Activated CD4-positive, alpha-beta T cell treated with anti-CD3 and anti-CD28 coated beads, Interleukin-2, Interleukin-4, amounts not matched to agents 100 ng/mL and 50 ng/mL, durations not matched to agents 16 hours and 8 hours (primary cell): ENCODE measurements around the gene EVA1C.
"Not testable (repeated sequence)": the region's sequence is repeated elsewhere in the genome, so short reads cannot be mapped to it uniquely, and the experiment has no call there.

ENCODE experiments used
- DNase-seq: peaks from one replicate; pipeline ENCODE4 v3.0.0-alpha.2; 2020; ENCODE audit warnings: low spot score

EVA1C gene

DNA sequence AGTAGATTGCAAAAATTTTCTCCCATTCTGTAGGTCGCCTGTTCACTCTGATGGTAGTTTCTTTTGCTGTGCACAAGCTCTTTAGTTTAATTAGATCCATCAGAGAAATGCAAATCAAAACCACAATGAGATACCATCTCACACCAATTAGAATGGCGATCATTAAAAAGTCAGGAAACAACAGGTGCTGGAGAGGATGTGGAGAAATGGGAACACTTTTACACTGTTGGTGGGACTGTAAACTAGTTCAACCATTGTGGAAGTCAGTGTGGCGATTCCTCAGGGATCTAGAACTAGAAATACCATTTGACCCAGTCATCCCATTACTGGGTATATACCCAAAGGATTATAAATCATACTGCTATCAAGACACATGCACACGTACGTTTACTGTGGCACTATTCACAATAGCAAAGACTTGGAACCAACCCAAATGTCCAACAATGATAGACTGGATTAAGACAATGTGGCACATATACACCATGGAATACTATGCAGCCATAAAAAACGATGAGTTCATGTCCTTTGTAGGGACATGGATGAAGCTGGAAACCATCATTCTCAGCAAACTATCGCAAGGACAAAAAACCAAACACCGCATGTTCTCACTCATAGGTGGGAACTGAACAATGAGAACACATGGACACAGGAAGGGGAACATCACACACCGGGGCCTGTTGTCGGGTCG is 21.8 kb upstream of the EVA1C start:
- not testable (repeated sequence) for DNase-seq

DNA sequence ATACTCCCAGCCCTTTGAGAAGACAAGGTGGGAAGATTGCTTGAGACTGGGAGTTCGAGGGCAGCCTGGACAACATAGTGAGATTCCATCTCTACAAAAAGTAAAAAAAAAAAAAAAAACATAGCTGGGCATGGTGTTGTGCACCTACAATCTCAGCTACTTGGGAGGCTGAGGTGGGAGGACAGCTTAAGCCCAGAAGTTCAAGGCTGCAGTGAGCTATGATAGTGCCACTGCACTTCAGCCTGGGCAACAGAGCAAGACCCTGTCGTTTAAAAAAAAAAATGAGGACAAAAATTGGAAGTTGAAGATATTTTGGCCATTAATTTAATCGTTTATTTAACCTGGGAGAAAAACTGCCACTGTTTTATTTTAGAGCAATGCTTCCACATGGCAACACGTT is 20.8 kb upstream of the EVA1C start:
- no peak for DNase-seq

DNA sequence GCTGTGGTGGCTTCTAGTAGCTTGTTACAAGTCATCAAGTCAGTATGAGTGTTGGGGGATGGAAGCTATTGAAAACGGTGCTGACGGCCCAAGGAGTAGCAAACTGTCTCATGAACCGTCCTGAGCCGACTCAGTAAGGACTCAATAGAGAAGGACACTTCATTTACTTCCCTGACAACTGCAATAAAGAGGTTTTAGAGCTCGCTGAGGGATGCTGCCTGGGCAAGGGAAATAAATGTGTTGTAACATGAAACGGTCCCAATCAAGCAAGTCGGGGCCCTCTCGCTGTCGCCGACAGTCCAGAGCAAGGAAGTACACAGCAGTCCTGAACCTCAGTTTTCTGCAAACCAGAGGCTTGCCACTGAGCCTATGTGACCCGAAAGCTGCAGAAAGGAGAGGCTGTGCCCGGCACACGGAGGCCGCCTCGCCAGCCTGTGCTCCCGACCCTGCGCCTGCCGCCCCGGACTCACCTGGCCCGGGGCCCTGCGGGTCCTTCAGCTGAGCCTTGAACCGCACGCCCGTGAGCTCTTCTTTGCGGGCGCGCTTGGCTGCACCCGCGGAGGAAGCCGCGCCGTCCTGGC is 20.1 kb upstream of the EVA1C start:
- DNase-seq = peak; percentile 23

DNA sequence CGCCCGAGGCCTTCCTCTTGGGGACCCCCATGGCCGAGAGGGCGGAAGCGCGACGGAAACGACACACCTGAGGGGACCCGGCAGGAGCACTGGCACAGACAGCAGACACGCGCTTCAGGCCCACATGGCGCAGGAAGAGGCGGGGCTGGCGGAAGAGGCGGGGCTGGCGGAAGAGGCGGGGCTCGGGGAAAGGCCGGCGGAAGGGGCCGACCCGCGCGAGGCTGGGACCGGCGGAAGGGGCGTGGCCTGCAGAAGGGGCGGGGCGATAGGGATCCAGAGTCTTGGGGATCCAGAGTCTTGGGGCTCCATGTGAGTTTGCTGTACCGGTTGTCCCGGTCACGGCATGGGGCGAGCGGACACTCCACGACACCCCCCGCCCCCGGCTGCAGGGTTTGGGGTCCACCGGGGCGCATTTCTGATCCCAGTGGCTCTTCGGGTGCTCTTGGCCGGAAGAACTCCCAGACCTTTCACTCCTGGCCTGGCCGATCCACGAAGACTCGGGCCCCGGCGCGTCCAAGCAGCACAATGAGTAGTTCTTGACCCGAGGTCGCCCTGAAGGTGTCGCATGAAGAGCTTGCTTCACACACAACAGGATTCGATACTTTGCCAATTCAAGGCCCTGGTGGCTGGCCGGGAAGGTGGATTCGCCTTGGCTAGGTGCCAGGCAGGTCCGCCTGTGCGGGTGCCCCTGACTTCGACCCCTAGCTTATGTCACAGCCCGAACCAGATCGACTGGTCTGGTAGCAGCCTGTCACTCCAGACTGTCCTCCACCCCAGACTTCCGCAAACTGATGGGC is 19.4 kb upstream of the EVA1C start, which contains the start of gene URB1:
TSS of gene URB1 (minus strand) at position 133 of the 797 bp plus-strand sequence. CDS start at position 31, 102 bp downstream.
- peak; percentile 96 for DNase-seq

DNA sequence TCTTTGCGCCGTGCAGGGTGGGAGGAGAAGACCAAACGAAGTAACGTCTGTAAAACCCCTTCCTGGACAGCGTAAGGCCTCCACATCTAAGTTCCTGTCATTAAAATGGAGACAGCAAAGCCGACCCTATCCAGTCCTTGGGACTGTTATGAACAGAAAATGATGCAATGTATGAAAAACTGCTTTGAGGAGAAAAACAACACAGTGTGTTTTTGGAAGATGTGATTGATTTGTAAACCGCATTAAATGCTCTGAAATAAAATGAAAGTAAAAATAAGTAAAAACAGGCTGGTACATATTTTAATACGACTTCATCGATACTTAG is 18.9 kb upstream of the EVA1C start:
- DNase-seq = no peak

- DNase-seq = peak; percentile 75
Measured at GRCh38 chr21:32403201-32403777, 9.2 kb upstream of the EVA1C start.

GRCh38 chr21:32406405-32406804 is 6.1 kb upstream of the EVA1C start:
- DNase-seq = no peak

- no peak for DNase-seq
Measured at GRCh38 chr21:32410291-32410690, 2.2 kb upstream of the EVA1C start.

DNA sequence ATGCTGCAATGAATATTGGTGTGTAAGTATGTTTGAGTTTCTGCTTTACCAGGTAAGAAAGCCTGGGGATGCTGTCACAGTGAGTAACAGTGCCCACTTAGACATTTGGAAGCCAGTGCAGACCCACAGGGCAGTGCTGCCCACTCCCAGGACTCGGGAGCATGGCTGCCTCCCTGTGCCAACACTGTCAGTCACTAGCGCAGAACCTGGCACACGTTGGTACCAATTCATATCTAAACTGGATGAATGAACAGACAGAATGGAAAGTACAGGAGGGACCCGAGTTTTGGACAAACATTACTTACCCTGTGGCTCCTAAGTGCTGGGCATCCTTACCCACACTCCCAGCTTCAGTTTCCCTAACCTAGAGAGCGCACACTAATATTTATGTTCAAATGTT is 1.6 kb upstream of the EVA1C start:
- DNase-seq = no peak

GRCh38 chr21:32411350-32412161 is 950 bp upstream of the EVA1C start:
- DNase-seq = peak; percentile 74

DNA sequence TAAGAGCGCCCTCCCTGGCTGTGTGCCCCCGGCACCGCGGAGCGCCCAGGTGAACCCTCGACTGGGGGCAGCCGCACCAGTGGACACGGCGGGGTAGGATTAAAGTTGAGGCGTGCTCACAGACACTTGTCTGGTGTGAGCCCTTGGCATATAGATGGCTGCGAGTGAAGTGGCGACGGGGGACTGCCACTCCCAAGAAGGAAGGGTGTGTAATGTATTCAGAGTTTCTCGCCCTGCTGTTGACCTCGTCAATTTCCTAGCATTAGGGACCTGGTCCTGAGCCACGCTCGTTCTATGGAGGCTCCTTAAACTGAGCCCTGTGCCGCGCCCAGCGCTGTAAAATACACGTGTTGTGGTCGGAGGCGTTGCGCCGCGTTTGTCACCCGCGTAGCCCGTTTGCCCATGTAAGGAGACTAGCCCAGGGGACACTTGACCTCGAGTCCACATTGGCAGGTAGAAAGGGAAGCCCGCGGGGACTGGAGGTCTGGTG is 554 bp downstream of the EVA1C start:
- DNase-seq = no peak

GRCh38 chr21:32413697-32414578 is 1.4 kb downstream of the EVA1C start:
- no peak for DNase-seq

GRCh38 chr21:32414579-32415358 is 2.3 kb downstream of the EVA1C start:
- no peak for DNase-seq

DNA sequence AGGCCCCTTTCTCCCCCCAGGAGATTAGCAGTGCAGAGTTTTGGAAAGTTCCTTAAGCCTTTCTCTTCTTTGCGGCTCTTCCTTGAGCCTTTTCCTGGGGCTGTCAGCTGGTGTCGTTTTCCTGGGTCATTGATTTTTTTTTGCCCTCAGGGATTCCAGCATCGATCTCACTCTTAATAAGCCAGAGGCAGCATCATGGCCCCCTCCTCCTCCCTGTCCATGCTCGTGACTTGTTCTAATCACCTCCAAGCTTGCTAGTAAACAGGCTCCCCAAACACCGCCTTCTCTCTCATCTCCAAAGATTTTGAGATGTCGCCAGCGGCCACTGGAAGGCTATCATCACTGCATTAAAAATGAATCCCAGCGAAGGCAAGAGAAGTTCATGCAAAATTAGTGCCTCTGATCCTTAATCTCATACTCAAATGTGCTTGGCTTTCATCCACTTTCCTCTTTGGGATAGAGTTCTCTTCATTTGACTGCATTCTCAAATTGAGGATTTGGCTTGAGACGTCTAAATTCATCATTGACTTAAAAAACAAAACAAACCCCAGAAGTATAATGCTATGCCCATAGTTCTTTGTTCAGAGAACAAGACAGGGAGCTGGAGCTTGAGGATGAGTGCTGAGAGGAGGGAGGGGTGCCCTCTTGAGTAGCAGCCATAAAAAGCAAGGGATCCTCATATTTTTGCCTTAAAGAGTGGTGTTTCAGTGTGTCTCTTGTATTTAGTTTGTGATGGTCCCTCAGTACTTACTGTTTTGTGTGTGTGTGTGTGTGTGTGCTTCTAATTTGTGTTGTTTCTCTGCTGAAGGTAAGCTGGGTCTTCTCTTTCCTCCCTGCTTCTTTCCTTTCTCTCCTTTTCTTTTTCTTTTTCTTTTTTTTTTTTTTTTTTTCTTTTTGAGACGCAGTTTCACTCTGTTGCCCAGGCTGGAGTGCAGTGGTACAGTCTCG is 3.2 kb downstream of the EVA1C start:
- no peak for DNase-seq

DNA sequence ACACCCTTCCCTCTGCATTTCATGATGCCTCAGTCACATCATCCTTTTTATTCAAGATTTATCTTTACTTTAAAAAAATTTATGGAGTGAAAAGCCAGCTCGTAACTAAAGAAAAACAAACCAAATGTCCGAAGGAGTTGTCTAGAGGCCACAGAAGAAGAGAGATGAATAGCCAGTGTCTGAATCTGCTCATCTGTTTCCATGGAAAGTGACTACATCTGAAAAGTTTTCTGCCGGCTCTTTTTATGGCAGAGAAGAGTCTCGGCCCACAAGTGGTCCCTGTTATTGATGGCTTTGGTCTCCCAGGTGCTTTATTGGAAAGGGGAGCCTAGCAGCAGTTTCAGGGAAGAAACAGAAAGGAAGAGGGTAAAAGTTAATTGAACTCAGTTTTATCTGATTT is 5.6 kb downstream of the EVA1C start:
- DNase-seq = no peak

- no peak for DNase-seq
Measured at GRCh38 chr21:32422064-32422463, 9.6 kb downstream of the EVA1C start.

- DNase-seq = no peak
Measured at GRCh38 chr21:32423320-32424190, 11.0 kb downstream of the EVA1C start.

DNA sequence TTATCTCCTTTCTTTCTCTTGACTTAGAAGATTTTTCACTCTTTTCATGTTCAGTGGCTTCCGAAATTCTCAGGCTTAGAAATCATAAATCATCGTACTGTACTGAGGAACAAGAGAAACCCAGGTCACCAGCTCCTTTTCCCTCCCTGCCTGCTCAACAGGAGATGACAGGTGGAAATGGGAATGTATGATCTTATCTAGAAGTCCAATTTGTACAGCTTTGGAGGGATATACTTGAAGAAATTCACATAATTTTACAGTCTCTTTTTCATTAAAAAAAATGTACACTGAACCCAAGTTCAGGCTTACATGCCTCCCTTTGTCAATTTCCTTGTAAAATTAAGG is 11.7 kb downstream of the EVA1C start:
- no peak for DNase-seq
